ENCODE results near the gene MYL12A.

DNA sequence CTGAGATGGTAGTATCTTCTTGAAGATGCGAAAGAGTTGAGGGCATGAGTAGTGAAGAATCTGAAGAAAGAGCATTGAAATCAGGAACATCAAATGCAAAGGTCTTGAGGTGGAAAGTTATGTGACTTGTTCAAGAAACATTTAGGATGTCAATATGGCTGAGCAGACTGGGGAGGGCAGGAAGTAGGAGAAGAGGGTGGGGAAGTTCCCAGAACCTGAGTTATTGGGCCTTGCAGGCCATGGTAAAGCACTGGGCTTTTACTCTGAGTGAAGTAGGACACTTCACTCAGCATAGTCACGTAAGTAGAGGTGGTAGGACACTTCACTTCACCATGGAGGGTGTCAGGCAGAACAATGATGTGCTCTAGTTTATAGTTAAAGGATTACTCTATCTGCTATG is 11.8 kb upstream of the MYL12A start:
- TF ChIP-seq, protein P1, sequence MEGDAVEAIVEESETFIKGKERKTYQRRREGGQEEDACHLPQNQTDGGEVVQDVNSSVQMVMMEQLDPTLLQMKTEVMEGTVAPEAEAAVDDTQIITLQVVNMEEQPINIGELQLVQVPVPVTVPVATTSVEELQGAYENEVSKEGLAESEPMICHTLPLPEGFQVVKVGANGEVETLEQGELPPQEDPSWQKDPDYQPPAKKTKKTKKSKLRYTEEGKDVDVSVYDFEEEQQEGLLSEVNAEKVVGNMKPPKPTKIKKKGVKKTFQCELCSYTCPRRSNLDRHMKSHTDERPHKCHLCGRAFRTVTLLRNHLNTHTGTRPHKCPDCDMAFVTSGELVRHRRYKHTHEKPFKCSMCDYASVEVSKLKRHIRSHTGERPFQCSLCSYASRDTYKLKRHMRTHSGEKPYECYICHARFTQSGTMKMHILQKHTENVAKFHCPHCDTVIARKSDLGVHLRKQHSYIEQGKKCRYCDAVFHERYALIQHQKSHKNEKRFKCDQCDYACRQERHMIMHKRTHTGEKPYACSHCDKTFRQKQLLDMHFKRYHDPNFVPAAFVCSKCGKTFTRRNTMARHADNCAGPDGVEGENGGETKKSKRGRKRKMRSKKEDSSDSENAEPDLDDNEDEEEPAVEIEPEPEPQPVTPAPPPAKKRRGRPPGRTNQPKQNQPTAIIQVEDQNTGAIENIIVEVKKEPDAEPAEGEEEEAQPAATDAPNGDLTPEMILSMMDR (conservative IDR thresholded peaks at IDR 0.05), result no peak
- no peak for TF ChIP-seq ZFX (IDR thresholded peaks at IDR 0.05)
